HepG2 (cell line): ENCODE measurements around the gene NR3C2. TPM values are rescaled to one million over a fixed set of nuclear protein-coding genes. Genes with fewer than 3 reads are reported as not detected.

Experiments used
- ATAC-seq: fragments of 200-7000 bp; cut with Tn5 transposase; 3 replicates; pipeline ENCODE4 v1.9.1; 2020; ENCODE audit warnings: mild to moderate bottlenecking, moderate library complexity
- BruUV-seq: library from RNA; stranded (reverse); fragments of 400-500 nt; replicated peaks from 2 replicates; lab custom pipeline; 2021; lab: Mats Ljungman, UMichigan
- CTCF ChIA-PET: fragments of 300-600 bp; formaldehyde crosslinking; extraction: SDS; loops from one replicate; lab custom pipeline; 2021; ENCODE audit warnings: low total read pairs, inconsistent platforms, low intra/inter-chr PET ratio; lab: Yijun Ruan, JAX
- POLR2A ChIA-PET: fragments of 350-600 bp; sonication (Branson Sonifier 250); formaldehyde crosslinking; loops from one replicate; lab custom pipeline; 2020; ENCODE audit warnings: antibody characterized with exemption, inconsistent platforms; lab: Yijun Ruan, JAX
- DNase-seq: peaks from one replicate; pipeline ENCODE4 v3.0.0-alpha.2; 2015; ENCODE audit warnings: low spot score
- FAIRE-seq: peaks from 3 replicates; lab custom pipeline; 2011; peaks lifted over from hg19 to GRCh38; lab: Jason Lieb, UNC
- H2AFZ ChIP-seq: one replicate; pipeline ENCODE4 v1.6.1; 2011; ENCODE audit warnings: low read length, inconsistent platforms
- H3K27ac ChIP-seq: fragments of 300-600 bp; 3 replicates; pipeline ENCODE4 v1.8.0; 2011; ENCODE audit warnings: mixed run types, mild to moderate bottlenecking, mixed read lengths, low read length, inconsistent platforms; ENCODE audit not compliant: insufficient read depth; ENCODE audit errors: extremely low read length
- H3K27me3 ChIP-seq, 2 experiments: fragments of 200-600 bp in 1 of 2; 2 replicates in 1 of 2; 3 replicates in 1 of 2; pipeline versions ENCODE4 v1.6.0 to v1.8.0; 2011; ENCODE audit warnings: low read length in 2 of 2, mild to moderate bottlenecking in 2 of 2, moderate library complexity in 2 of 2, inconsistent platforms in 1 of 2; ENCODE audit not compliant: insufficient read depth in 2 of 2, control insufficient read depth in 1 of 2
- H3K36me3 ChIP-seq, 2 experiments: fragments of 200-600 bp in 1 of 2; replicated peaks in 1 of 2; 2 replicates in 1 of 2; 3 replicates in 1 of 2; pipeline versions ENCODE4 v1.5.1 to v1.8.0; 2011; ENCODE audit warnings: low read length in 2 of 2, inconsistent platforms in 1 of 2; ENCODE audit not compliant: insufficient read depth in 2 of 2, control insufficient read depth in 1 of 2
- H3K4me1 ChIP-seq: 2 replicates; pipeline ENCODE4 v1.5.1; 2012; ENCODE audit warnings: low read length, inconsistent platforms; ENCODE audit not compliant: insufficient read depth
- H3K4me2 ChIP-seq: 2 replicates; pipeline ENCODE4 v1.6.0; 2011; ENCODE audit warnings: low read depth, low read length, inconsistent platforms
- H3K4me3 ChIP-seq, 3 experiments: fragments of 200-600 bp in 1 of 3; sonication (generic), shearing (Covaris generic) in 1 of 3; replicated peaks in 1 of 3; 2 replicates each; pipeline ENCODE4 v1.5.1; 2011 to 2016; ENCODE audit warnings: low read length in 3 of 3, inconsistent platforms in 2 of 3, low read depth in 2 of 3, mild to moderate bottlenecking in 2 of 3, control low read depth in 1 of 3, mixed read lengths in 1 of 3; ENCODE audit not compliant: insufficient read depth in 1 of 3
- H3K79me2 ChIP-seq: one replicate; pipeline ENCODE4 v1.6.1; 2011; ENCODE audit warnings: low read length, inconsistent platforms; ENCODE audit not compliant: insufficient read depth
- H3K9ac ChIP-seq: 2 replicates; pipeline ENCODE4 v1.6.0; 2011; ENCODE audit warnings: mild to moderate bottlenecking, low read depth, low read length, inconsistent platforms; ENCODE audit not compliant: insufficient read depth
- H3K9me3 ChIP-seq: 2 replicates; pipeline ENCODE4 v1.5.1; 2012; ENCODE audit warnings: mild to moderate bottlenecking, low read length
- H4K20me1 ChIP-seq: 2 replicates; pipeline ENCODE4 v1.6.0; 2011; ENCODE audit warnings: inconsistent platforms, mild to moderate bottlenecking, low read length, moderate library complexity; ENCODE audit not compliant: insufficient read depth
- AKNA ChIP-seq: sonication (generic); formaldehyde crosslinking; IDR thresholded peaks from 2 replicates; pipeline ENCODE4 v1.4.0; 2020; ENCODE audit warnings: missing genetic modification reagents, borderline replicate concordance
- CCDC6 ChIP-seq: sonication (generic); formaldehyde crosslinking; IDR thresholded peaks from 2 replicates; pipeline ENCODE4 v1.8.1; 2022; ENCODE audit warnings: mild to moderate bottlenecking, missing genetic modification reagents, moderate library complexity
- ZNF292 ChIP-seq: sonication (generic); formaldehyde crosslinking; IDR thresholded peaks from 2 replicates; pipeline ENCODE4 v1.8.1; 2022; ENCODE audit warnings: mild to moderate bottlenecking, low read depth, missing genetic modification reagents, borderline replicate concordance
- ZNF850 ChIP-seq: sonication (generic); formaldehyde crosslinking; conservative IDR thresholded peaks from 2 replicates; pipeline ENCODE4 v1.9.0; 2021; ENCODE audit warnings: mild to moderate bottlenecking, missing genetic modification reagents
- WGBS: methylation state at CpG from one replicate; pipeline ENCODE4 v1.1.6; 2017; ENCODE audit warnings: low lambda C conversion rate; 5-methylcytosine and 5-hydroxymethylcytosine counted together
- in situ Hi-C: cut with HindIII; loops from 2 replicates; pipeline ENCODE4 v1.10.0; 2017; ENCODE audit warnings: low pct_unique_long_range_greater_than_20kb; ENCODE audit not compliant: extremely low pct_ligation_motif_present
- intact Hi-C: fragments of 100-400 bp; cut with micrococcal nuclease; formaldehyde crosslinking; loops from one replicate; pipeline ENCODE4 v1.10.0; 2022; ENCODE audit not compliant: unreplicated experiment
- polyA plus RNA-seq, 8 experiments: library from polyadenylated mRNA; depleted of rRNA in 3 of 8; stranded (reverse) in 7 of 8; unstranded in 1 of 8; fragments of >200 nt; fragmentation: Illumina TruSeq in 4 of 8; extraction: Trizol in 4 of 8; gene quantifications; 2 replicates each; pipeline versions ENCODE4 v1.2.1 to v1.2.3, GENCODE V29; 2011 to 2016; ENCODE audit warnings: low read depth in 4 of 8, missing spikeins in 1 of 8, mixed read lengths in 1 of 8; ENCODE audit not compliant: insufficient read depth in 1 of 8
- total RNA-seq, 5 experiments: library from RNA; depleted of rRNA; stranded (reverse); fragments of >200 nt; fragmentation: Illumina TruSeq; extraction: Trizol; gene quantifications; 2 replicates each; pipeline ENCODE4 v1.2.3, GENCODE V29; 2016; ENCODE audit warnings: low read depth in 1 of 5

The NR3C2 gene
- total and polyA plus RNA-seq, 2 of the 13 experiments (the other 11 are each of a cell fraction or from before 2014, with no cell fraction given): 0.26 to 0.46 TPM

- TF ChIP-seq AKNA (CRISPR knock-in tag) (no peak), ZNF292 (no peak), ZNF850 (CRISPR knock-in tag) (no peak)
Measured at GRCh38 chr4:148052448-148052847, 389.8 kb downstream of the NR3C2 start (continued).

- in situ Hi-C loops: no loop called here
- Histone ChIP-seq H3K9ac (no peak overlapping the region), H3K27ac (no peak overlapping the region), H3K4me1 (no peaks in the 10 kb centered on the region), H3K4me3 (no peak overlapping the region), H3K4me2 (no peak overlapping the region), H2AFZ (no peak overlapping the region), H4K20me1 (no peaks in the 10 kb centered on the region), H3K36me3 (no peaks in the 10 kb centered on the region), H3K27me3 (no peaks in the 10 kb centered on the region), H3K9me3 (no peaks in the 10 kb centered on the region), H3K79me2 (no peaks in the 10 kb centered on the region)
- FAIRE-seq (no peak), DNase-seq (no peak), ATAC-seq (no peak)
- TF ChIP-seq CCDC6 (CRISPR knock-in tag): no peak
- ChIA-PET CTCF (no interaction called here), POLR2A (no interaction called here)
- intact Hi-C loops: no loop called here
- WGBS: 61% methylated on average over 3 of the region's 4 CpGs
- no TSS peak for BruUV-seq
Measured at GRCh38 chr4:148051403-148051802, 390.8 kb downstream of the NR3C2 start.
